ENCODE measurements around the gene MOB1B.

GRCh38 chr4:70914631-70915030 lies 12.5 kb downstream of the MOB1B start:
- no peak for TF ChIP-seq ATF7 (IDR thresholded peaks at IDR 0.05; ENCODE audit: low read depth)
- TF ChIP-seq SP1 (IDR thresholded peaks at IDR 0.05; ENCODE audit: low read depth, low read length), result no peak
- no peak for TF ChIP-seq POLR2AphosphoS2 (IDR thresholded peaks at IDR 0.05; ENCODE audit: low read depth, low read length)
- no peak for TF ChIP-seq SMC3 (IDR thresholded peaks at IDR 0.05; ENCODE audit: borderline replicate concordance, low read length)
- no peak for TF ChIP-seq EP300 (IDR thresholded peaks at IDR 0.05; ENCODE audit: borderline replicate concordance in 1 of 2, control insufficient read depth in 1 of 2, low read depth in 2 of 2, low read length in 2 of 2)
- TF ChIP-seq CHD1 (IDR thresholded peaks at IDR 0.05; ENCODE audit: low read depth, low read length), result no peak
- TF ChIP-seq POLR2A (IDR thresholded peaks at IDR 0.05; ENCODE audit: low read depth, low read length), result no peak
